Measurements from ENCODE around the gene ATP8B4. TPM values are rescaled to one million over a fixed set of nuclear protein-coding genes. Genes with fewer than 3 reads are reported as not detected.

Gene ATP8B4
- total RNA-seq, 1 experiment from 2014 or later = not detected

DNA sequence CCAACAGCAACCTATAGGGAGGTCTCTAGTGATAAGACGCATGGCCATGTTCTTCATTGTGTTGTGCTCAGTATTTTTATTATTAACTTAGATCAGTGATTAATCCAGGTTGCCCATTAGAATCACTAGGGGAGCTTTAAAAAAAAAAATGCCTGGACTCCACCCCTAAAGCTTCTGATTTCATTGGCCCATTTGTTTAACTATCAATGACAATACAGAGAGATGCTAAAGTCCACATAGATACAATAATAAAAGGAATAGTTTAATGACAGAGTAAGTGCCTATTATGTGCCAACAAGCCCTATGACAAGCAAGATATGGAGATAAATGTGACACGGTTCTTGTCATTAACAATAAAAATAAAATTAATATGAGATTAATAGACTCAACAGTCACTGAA is 55.8 kb downstream of the ATP8B4 start:
- H3K36me3 ChIP-seq (ENCODE audit: control insufficient read depth, insufficient read depth, low read length) = no peaks in the 10 kb centered on the region
- intact Hi-C loops (cut with micrococcal nuclease; ENCODE audit: unreplicated experiment) (no loop called here), in situ Hi-C loops (cut with HindIII; ENCODE audit: low pct_unique_long_range_greater_than_20kb, low sequenced_read_pairs) (no loop called here)
- no TSS peak for BruUV-seq (replicated peaks)
- TF ChIP-seq, protein P1, sequence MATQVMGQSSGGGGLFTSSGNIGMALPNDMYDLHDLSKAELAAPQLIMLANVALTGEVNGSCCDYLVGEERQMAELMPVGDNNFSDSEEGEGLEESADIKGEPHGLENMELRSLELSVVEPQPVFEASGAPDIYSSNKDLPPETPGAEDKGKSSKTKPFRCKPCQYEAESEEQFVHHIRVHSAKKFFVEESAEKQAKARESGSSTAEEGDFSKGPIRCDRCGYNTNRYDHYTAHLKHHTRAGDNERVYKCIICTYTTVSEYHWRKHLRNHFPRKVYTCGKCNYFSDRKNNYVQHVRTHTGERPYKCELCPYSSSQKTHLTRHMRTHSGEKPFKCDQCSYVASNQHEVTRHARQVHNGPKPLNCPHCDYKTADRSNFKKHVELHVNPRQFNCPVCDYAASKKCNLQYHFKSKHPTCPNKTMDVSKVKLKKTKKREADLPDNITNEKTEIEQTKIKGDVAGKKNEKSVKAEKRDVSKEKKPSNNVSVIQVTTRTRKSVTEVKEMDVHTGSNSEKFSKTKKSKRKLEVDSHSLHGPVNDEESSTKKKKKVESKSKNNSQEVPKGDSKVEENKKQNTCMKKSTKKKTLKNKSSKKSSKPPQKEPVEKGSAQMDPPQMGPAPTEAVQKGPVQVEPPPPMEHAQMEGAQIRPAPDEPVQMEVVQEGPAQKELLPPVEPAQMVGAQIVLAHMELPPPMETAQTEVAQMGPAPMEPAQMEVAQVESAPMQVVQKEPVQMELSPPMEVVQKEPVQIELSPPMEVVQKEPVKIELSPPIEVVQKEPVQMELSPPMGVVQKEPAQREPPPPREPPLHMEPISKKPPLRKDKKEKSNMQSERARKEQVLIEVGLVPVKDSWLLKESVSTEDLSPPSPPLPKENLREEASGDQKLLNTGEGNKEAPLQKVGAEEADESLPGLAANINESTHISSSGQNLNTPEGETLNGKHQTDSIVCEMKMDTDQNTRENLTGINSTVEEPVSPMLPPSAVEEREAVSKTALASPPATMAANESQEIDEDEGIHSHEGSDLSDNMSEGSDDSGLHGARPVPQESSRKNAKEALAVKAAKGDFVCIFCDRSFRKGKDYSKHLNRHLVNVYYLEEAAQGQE (IDR thresholded peaks at IDR 0.05; ENCODE audit: insufficient read depth in 1 of 2, low read depth in 2 of 2, low read length in 1 of 2) = no peak
- TF ChIP-seq SIN3A (IDR thresholded peaks at IDR 0.05; ENCODE audit: borderline replicate concordance, insufficient read depth, low read depth, low read length) = no peak
- no peak for TF ChIP-seq TCF7L2 (IDR thresholded peaks at IDR 0.05; ENCODE audit: low read depth, low read length)
- TF ChIP-seq, protein P2, sequence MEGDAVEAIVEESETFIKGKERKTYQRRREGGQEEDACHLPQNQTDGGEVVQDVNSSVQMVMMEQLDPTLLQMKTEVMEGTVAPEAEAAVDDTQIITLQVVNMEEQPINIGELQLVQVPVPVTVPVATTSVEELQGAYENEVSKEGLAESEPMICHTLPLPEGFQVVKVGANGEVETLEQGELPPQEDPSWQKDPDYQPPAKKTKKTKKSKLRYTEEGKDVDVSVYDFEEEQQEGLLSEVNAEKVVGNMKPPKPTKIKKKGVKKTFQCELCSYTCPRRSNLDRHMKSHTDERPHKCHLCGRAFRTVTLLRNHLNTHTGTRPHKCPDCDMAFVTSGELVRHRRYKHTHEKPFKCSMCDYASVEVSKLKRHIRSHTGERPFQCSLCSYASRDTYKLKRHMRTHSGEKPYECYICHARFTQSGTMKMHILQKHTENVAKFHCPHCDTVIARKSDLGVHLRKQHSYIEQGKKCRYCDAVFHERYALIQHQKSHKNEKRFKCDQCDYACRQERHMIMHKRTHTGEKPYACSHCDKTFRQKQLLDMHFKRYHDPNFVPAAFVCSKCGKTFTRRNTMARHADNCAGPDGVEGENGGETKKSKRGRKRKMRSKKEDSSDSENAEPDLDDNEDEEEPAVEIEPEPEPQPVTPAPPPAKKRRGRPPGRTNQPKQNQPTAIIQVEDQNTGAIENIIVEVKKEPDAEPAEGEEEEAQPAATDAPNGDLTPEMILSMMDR (IDR thresholded peaks at IDR 0.05) = no peak
- TF ChIP-seq POLR2AphosphoS5 (IDR thresholded peaks at IDR 0.05; ENCODE audit: low read depth, low read length) = no peak
- ChIA-PET POLR2A (no interaction called here), CTCF (no interaction called here)
- no peaks in the 10 kb centered on the region for H3K9me3 ChIP-seq (ENCODE audit: control insufficient read depth, insufficient read depth, low read depth, low read length)
- DNase-seq (ENCODE audit: low read depth, low spot score) (no peak), ATAC-seq (no peak)
- H3K4me3 ChIP-seq (ENCODE audit: low read depth in 2 of 2, low read length in 2 of 2) = no peak overlapping the region
- H3K27ac ChIP-seq (ENCODE audit: low read length) = no peak overlapping the region
- H3K4me1 ChIP-seq (ENCODE audit: control insufficient read depth, insufficient read depth, low read length) = no peaks in the 10 kb centered on the region
- no peaks in the 10 kb centered on the region for H3K27me3 ChIP-seq (ENCODE audit: control insufficient read depth, insufficient read depth, low read length)

DNA sequence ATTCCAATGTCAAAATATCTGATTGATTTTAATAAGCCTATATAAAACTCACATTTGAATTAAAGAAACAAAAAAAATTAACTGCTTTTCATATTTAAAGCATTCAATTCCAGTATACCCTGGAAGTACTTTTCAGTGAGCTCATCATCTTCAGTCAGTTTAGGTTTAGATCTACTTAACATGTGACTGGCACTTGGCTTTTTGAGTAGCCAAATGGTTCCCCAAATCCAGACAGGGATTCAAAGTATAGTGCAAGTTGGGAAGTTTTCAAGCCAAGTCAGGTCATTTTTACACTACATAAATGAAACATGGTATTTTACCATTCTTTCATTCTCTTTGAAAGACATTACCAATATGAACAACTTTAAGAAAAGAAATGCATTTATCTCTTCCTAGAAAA is 57.5 kb downstream of the ATP8B4 start:
- no peaks in the 10 kb centered on the region for H3K27me3 ChIP-seq (ENCODE audit: control insufficient read depth, insufficient read depth, low read length)
- intact Hi-C loops (cut with micrococcal nuclease; ENCODE audit: unreplicated experiment) (no loop called here), in situ Hi-C loops (cut with HindIII; ENCODE audit: low pct_unique_long_range_greater_than_20kb, low sequenced_read_pairs) (no loop called here)
- H3K27ac ChIP-seq (ENCODE audit: low read length) = no peak overlapping the region
- ChIA-PET CTCF (no interaction called here), POLR2A (no interaction called here)
- no peak overlapping the region for H3K4me3 ChIP-seq (ENCODE audit: low read depth in 2 of 2, low read length in 2 of 2)
- BruUV-seq (replicated peaks) = no TSS peak
- no peaks in the 10 kb centered on the region for H3K4me1 ChIP-seq (ENCODE audit: control insufficient read depth, insufficient read depth, low read length)
- ATAC-seq = no peak
- TF ChIP-seq, protein P2 (IDR thresholded peaks at IDR 0.05) = no peak
- TF ChIP-seq SIN3A (IDR thresholded peaks at IDR 0.05; ENCODE audit: borderline replicate concordance, insufficient read depth, low read depth, low read length) (no peak), TCF7L2 (IDR thresholded peaks at IDR 0.05; ENCODE audit: low read depth, low read length) (no peak), POLR2AphosphoS5 (IDR thresholded peaks at IDR 0.05; ENCODE audit: low read depth, low read length) (no peak)
- TF ChIP-seq, protein P1 (IDR thresholded peaks at IDR 0.05; ENCODE audit: insufficient read depth in 1 of 2, low read depth in 2 of 2, low read length in 1 of 2) = no peak
- no peaks in the 10 kb centered on the region for H3K36me3 ChIP-seq (ENCODE audit: control insufficient read depth, insufficient read depth, low read length)
- no peaks in the 10 kb centered on the region for H3K9me3 ChIP-seq (ENCODE audit: control insufficient read depth, insufficient read depth, low read depth, low read length)
- no peak for DNase-seq (ENCODE audit: low read depth, low spot score)

Data from Panc1 (cell line).